ENCODE measurements around the gene RARRES1. TPM values are rescaled to one million over a fixed set of nuclear protein-coding genes. Genes with fewer than 3 reads are reported as not detected.

Gene RARRES1
- total and polyA plus RNA-seq, 7 donors: 0.69 to 28.1 (median 2.9) TPM

DNA sequence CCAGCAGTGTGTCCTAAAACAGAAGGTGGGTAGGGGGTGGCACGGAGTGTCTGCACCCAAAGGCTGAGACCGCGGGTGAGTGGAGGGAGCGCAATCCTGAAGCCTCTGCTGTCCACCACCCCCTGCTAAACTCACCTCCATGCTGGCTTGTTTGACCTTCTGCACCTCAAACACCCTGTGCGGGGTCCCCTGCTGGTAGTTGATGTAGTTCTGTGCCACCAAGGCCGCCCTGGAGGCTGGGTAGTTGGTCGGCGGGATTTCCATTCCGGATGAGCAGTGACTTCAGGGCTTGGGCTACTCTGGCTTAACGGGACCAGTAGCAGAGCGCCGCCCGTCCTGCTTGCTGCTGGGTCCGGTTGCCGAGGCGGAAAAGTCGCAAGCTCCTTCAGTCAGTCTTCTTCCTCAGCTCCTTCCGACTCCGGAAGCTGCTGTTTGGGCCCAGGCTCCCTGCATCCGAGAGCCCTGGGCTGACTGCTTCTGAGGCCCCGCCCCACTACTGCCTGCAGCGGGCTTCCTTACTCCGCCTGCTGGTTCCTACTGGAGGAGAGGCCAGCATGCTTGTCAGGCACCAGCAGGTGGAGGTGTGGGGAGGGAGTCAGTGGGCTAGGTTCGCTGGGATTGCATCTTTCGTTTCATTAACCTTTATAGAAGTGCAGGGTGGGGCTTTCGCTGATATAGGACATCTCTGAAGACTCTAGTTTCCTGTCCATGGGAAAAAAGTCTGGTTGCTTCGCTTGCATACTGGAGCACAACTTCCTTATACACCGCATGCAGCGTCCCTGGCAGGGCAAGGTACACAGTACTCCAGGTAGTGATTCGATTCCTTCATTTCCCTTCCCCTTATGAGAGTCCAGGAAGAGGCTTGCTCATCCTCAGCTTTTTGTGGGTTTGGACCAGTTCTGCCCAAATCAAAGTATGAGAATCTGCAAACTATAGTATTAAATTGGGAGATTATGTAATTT lies 59.8 kb downstream of the RARRES1 start, which contains the start of gene LXN:
LXN (minus strand) TSS at position 434 of the 962 bp plus-strand sequence; CDS start at position 264, 170 bp downstream.
- Histone ChIP-seq H3K27me3 (ENCODE audit: insufficient read depth in 3 of 3, low read length in 2 of 3) (no peaks in the 10 kb centered on the region), H3K27ac (peak within 1 kb of the TSS; percentile 61), H3K36me3 (ENCODE audit: insufficient read depth in 1 of 2, low read depth in 1 of 2) (peaks cover 0 to 71% of the 10 kb centered on the region in 2 donors), H3K4me3 (peak within 1 kb of the TSS; percentile 65), H3K9me3 (no peaks in the 10 kb centered on the region), H3K4me1 (no peaks in the 10 kb centered on the region)
- TF ChIP-seq, protein P1, sequence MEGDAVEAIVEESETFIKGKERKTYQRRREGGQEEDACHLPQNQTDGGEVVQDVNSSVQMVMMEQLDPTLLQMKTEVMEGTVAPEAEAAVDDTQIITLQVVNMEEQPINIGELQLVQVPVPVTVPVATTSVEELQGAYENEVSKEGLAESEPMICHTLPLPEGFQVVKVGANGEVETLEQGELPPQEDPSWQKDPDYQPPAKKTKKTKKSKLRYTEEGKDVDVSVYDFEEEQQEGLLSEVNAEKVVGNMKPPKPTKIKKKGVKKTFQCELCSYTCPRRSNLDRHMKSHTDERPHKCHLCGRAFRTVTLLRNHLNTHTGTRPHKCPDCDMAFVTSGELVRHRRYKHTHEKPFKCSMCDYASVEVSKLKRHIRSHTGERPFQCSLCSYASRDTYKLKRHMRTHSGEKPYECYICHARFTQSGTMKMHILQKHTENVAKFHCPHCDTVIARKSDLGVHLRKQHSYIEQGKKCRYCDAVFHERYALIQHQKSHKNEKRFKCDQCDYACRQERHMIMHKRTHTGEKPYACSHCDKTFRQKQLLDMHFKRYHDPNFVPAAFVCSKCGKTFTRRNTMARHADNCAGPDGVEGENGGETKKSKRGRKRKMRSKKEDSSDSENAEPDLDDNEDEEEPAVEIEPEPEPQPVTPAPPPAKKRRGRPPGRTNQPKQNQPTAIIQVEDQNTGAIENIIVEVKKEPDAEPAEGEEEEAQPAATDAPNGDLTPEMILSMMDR (IDR thresholded peaks at IDR 0.05): peak; percentile 36
- intact Hi-C loops (cut with DNase I): loop anchor here in 1 of 2 donors (5.0 kb wide), 1 partner anchor 120 kb away; no protein-coding TSS in a partner anchor
- peak; percentile 75 to 81 for DNase-seq
- peak; percentile 67 to 81 (median 72) for ATAC-seq
- WGBS, 3 donors: 40 to 52% (median 44%) methylated on average over 30 of the region's 30 CpGs

DNA sequence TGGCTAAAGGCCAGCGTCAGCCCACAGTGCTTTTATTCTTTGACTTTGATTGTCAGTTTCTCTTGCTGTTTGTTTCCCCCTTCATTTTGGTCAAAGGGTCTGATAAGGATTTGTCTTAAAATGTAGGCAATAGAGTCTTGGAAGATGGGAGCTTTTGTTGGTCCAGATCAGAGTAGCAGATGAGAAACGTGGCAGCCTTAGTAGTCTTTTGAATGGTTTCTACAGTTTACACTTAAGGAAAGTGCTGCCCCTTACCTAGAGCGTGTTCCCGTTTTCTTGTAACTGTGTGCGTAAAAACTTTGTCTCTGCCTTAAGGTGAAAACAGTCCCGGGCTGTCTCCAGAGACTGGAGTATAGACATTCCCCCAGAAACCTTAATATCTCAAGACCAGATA lies 60.4 kb downstream of the RARRES1 start:
- DNase-seq (no peak), ATAC-seq (peak in 1 of 4 donors; percentile 8)
- H3K36me3 ChIP-seq (ENCODE audit: insufficient read depth in 1 of 2, low read depth in 1 of 2): peaks cover 0 to 71% of the 10 kb centered on the region in 2 donors
- WGBS, 3 donors: 48 to 62% (median 52%) methylated on average over 6 of the region's 6 CpGs
- peak overlapping the region; percentile 65 for H3K4me3 ChIP-seq
- no peaks in the 10 kb centered on the region for H3K27me3 ChIP-seq (ENCODE audit: insufficient read depth in 3 of 3, low read length in 2 of 3)
- peak overlapping the region; percentile 61 for H3K27ac ChIP-seq
- TF ChIP-seq, protein P1 (IDR thresholded peaks at IDR 0.05): no peak
- no peaks in the 10 kb centered on the region for H3K9me3 ChIP-seq
- intact Hi-C loops (cut with DNase I): loop anchor here in 1 of 2 donors (5.0 kb wide), 1 partner anchor 120 kb away; no protein-coding TSS in a partner anchor
- H3K4me1 ChIP-seq: no peaks in the 10 kb centered on the region

DNA sequence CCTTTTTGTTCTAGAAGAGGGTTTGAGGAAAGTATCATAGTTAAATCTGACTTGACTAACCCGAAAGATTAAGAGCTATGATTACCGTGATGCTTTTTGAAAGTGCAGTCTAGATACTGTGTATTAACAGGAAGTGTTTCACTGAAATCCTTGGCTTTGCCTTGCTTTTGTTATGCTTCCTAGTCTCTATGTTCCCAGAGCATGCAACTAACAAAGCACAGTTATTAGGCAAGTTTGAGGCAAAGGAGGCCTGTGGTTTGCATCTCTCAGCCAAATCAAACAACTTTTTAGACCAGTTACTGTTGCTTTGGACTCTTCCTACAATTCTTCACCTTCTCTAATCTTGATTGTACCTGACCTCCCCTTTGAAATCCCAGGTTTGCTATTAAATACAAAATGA lies 63.8 kb downstream of the RARRES1 start:
- no peak for DNase-seq
- Histone ChIP-seq H3K27me3 (ENCODE audit: insufficient read depth in 3 of 3, low read length in 2 of 3) (no peaks in the 10 kb centered on the region), H3K36me3 (ENCODE audit: insufficient read depth in 1 of 2, low read depth in 1 of 2) (peaks cover 0 to 89% of the 10 kb centered on the region in 2 donors), H3K27ac (no peak overlapping the region), H3K9me3 (no peaks in the 10 kb centered on the region), H3K4me1 (no peaks in the 10 kb centered on the region), H3K4me3 (no peak overlapping the region)
- 79 to 90% (median 82%) methylated on average over 2 of the region's 2 CpGs for WGBS, 3 donors
- TF ChIP-seq, protein P1 (IDR thresholded peaks at IDR 0.05): no peak
- no peak for ATAC-seq
- intact Hi-C loops (cut with DNase I): no loop called here

DNA sequence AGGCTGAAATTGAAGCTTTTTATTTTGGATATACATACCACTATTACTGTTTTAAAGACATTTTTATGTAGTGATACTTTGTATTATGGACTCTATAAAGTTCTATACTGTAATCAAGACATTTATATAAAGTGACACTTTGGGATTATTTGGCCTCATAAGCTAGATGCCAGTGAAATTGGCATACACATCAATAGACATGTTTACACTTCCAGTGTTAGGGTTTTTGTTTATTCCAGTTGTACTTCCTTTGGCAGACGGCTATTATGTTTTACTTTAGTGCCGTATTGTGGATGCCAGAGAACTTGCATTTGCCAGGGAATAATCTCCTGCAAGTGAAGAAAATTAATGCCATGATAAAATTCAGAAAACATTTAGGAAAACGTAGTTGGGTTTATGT lies 65.8 kb downstream of the RARRES1 start:
- H3K4me3 ChIP-seq: no peak overlapping the region
- H3K27me3 ChIP-seq (ENCODE audit: insufficient read depth in 3 of 3, low read length in 2 of 3): no peaks in the 10 kb centered on the region
- TF ChIP-seq, protein P1 (IDR thresholded peaks at IDR 0.05): no peak
- DNase-seq (no peak), ATAC-seq (no peak)
- H3K9me3 ChIP-seq: no peaks in the 10 kb centered on the region
- H3K36me3 ChIP-seq (ENCODE audit: insufficient read depth in 1 of 2, low read depth in 1 of 2): peaks cover under 1 to 100% of the 10 kb centered on the region in 2 donors
- WGBS, 3 donors: 79 to 85% (median 81%) methylated on average over 3 of the region's 3 CpGs
- H3K27ac ChIP-seq: no peak overlapping the region
- intact Hi-C loops (cut with DNase I): no loop called here
- H3K4me1 ChIP-seq: no peaks in the 10 kb centered on the region

Measured in psoas muscle (tissue), 8 donors.